GM23248 (cell line): Measurements from ENCODE around the gene KREMEN1.

Experiments
- EZH2 ChIP-seq: fragments of 200-600 bp; sonication (generic); IDR thresholded peaks from 2 replicates; pipeline ENCODE4 v1.6.1; 2018; ENCODE audit warnings: antibody characterized with exemption, mild to moderate bottlenecking; ENCODE audit not compliant: insufficient read depth, poor library complexity, severe bottlenecking
- EZH2phosphoT487 ChIP-seq: fragments of 200-600 bp; sonication (generic); IDR thresholded peaks from 2 replicates; pipeline ENCODE4 v1.6.1; 2018; ENCODE audit warnings: antibody characterized with exemption, moderate library complexity, mild to moderate bottlenecking, low read depth; ENCODE audit not compliant: insufficient read depth

DNA sequence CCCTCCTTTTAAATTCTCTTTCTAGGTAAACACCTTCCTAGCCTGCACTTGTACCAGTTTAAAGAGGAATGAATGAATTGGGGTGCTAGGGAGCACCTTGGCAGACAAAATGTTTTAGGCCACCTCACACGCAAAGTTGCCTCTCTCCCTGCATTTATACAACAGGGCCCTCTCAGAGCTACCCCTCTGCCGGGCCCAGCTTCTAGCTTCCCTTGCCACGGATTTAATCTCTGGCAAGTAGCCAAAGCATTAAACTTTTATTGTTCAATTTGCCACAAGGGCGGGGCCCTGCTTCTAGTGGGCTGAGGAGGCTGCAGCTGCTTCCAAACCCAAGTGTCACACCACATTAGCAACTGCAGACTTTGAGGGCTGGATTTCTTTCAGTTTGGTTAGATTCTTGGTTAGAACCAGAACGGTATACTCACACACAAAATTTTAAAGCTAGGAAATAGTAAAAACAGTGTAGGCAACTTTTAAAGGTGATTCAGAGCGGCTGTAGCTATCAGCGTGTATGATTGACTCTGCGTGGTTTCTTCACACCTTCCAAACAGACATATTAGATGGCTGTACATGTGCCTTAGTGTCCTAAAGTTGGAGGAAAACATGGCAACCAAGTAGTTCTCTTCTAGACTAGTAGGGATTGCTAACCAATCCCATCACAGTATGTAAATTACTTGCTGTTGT is 6.5 kb downstream of the KREMEN1 start:
- no peak for TF ChIP-seq EZH2
- no peak for TF ChIP-seq EZH2phosphoT487
